ENCODE results near the gene OSBPL10.

Gene OSBPL10

DNA sequence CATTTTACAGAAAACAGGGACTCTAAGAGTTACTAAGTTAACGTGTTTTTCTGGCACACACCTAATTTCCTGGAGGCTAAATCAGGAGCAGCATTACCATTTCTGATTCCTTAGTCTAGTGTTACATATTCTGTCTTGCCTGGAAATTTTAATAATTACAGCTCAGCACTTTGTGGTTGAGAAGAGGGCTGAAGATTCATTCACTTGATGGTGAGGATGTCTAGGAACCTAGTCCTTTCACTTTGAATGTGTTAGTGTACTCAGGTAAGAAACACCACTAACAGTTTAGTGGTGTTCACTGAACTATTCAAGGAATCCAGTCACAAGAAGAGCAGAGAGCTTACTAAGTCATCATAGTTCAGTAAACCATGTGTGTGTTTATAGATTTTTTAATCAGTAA is 345.5 kb downstream of the OSBPL10 start:
- in situ Hi-C loops (cut with MboI; ENCODE audit: low sequenced_read_pairs) = no loop called here

DNA sequence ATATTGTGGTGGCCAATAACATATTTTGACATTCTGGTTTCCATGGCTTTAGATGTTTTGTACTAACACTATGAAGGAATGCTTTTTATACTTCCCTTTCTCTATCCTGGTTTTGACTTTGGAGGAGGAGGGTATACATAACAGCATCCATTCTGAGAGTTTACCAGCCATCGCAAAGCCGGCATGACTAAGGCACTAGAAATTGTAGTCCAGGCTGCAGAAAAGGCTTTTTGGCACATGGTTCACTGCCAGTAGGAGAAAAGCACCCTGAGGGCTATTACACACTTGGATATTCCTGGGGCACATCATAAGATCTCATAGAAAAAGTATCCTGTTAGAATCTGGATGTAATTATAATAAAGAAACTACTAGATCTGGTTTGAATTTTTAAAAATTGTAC is 346.6 kb downstream of the OSBPL10 start:
- in situ Hi-C loops (cut with MboI; ENCODE audit: low sequenced_read_pairs) = no loop called here

DNA sequence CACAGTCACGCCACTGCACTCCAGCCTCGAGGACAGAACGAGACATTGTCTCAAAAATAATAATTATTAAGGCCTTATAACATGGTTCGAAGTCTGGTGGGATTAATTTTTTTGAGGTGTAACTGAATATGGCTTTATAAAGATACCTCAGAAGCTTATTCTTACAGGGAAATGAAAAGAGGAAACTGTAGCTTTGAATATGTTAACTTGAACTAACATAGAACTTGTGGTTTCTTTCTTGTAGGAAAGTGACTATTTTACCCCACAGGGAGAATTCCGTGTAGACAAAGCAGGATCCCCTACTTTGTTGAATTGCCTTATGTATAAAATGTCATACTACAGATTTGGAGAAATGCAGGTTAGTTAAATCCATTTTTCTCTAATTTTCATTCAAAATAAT is 352.0 kb downstream of the OSBPL10 start:
- in situ Hi-C loops (cut with MboI; ENCODE audit: low sequenced_read_pairs) = no loop called here

DNA sequence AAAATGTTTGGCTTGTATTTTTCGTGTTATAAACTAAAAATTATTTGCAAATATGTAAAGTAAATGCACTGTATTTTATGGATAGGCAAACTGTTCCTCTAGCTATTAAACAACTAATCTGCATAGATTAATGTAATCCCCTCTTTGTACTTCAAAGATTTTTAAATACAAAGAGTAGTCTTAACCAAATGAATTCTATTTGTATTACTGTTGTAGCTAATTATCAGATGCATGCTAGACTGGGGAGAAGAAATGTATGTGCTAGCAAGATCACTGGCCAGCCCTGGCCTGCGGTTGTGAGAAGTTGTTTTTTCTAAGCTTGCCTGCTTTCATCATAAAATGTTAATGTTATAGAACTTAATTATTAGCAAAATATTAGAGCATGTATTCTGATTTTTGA is 355.7 kb downstream of the OSBPL10 start:
- in situ Hi-C loops (cut with MboI; ENCODE audit: low sequenced_read_pairs) = no loop called here

DNA sequence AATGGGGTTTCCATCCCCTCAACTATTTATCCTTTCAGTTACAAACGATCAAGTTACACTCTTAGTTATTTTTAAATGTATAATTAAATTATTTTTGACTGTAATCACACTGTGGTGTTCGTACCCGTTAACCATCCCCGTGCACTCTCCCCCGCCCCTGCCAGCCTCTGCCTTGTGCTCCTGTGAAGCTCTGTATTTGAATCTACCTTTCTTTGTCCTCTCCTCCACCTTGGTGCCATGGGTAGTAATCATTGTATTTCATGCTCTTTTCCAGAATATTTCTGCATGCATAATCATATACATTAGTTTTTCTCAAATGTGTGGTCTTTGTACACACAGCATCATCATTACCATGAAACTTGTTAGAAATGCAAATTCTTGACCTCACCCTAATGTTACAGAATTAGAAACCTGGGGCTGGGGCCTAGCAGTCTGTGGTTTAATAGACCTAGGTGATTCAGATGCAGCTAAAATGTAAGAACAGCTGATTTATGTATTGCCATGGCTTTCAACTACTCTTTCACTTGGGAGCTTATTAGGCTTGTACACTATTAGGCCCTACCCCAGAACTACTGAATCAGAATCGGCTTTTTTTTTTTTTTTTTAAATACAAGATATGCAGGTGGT is 356.9 kb downstream of the OSBPL10 start:
- in situ Hi-C loops (cut with MboI; ENCODE audit: low sequenced_read_pairs) = no loop called here

DNA sequence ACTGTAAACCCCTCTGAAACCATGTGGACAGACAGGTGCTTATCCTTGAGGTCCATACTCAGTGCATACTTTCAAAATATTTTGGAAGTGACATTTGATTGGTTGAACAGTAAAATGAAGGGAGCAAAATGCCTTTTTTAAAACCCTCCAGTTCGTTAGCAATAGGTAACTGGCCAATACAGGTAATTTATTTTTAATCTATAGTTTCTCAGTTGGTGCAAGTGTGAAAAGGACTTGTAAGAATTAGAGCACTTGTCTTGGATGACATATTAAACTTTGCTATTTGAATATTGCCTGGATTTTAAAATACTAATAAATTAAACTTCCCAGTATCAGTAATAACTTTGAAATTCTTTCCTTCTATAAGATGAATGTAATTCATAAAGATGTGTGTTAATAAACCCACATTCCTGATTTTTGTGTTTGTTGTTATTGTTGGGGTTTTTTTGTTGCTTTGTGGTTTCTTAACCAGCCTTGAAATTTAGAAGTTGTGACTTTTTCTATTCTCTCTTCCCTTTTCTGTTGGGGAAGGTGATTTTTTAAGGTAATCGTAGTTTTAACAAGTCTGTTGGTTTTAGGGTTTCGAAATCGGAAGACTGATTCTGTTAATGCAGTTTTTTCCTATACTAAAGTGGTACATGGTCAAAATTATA is 358.3 kb downstream of the OSBPL10 start:
- in situ Hi-C loops (cut with MboI; ENCODE audit: low sequenced_read_pairs) = no loop called here

DNA sequence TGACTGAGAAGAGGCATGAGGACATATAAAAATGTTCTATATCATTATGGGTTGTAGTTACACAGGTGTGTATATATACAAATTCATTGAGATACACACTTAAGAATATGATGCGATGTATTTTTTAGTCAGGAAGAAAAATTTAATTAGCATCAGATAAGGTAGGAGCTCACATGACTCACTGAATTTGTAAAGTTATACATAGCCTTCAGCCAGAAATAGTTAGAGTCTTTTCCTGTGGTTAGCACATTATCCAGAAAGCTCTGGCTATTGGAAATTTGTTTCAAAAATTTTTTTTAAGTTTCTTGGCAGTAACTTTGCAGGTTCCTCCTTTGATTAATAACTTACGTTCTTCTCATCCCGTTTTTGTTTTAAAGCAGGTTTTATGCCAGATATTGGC is 359.7 kb downstream of the OSBPL10 start:
- in situ Hi-C loops (cut with MboI; ENCODE audit: low sequenced_read_pairs) = no loop called here

DNA sequence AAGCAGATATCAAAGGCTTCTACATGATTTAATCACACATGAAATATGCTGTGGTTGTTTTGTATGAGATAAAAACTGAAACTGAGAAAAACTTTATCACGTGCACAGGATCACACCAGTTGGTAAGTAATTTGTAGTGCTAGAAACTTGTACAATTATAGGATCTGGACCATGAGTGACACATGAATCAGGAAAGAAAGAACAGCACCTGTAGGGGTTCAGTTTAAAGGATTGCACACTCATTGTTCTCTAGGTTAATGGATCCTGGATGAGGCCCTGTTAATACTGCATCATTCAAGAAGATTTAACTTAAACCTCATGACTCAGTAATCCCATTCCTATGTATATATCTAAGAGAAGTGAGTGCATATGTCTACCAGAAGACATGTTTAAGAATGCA is 360.4 kb downstream of the OSBPL10 start:
- in situ Hi-C loops (cut with MboI; ENCODE audit: low sequenced_read_pairs) = no loop called here

DNA sequence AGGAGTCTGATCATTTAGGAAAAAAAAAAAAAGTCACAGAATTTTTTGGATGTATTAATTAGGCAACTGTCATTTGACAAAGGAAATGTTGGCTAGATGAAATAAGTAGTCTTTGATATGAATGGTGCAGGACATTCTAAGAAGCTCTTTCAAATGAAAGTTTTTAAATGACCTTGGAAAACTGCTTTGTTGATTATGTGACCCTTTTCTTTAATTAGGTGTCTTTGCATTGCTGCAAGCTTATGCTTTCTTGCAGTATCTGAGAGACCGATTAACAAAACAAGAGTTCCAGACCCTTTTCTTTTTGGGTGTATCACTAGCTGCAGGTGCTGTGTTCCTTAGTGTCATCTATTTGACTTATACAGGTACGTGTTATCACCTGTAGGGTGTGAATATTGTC is 364.4 kb downstream of the OSBPL10 start:
- in situ Hi-C loops (cut with MboI; ENCODE audit: low sequenced_read_pairs) = no loop called here

DNA sequence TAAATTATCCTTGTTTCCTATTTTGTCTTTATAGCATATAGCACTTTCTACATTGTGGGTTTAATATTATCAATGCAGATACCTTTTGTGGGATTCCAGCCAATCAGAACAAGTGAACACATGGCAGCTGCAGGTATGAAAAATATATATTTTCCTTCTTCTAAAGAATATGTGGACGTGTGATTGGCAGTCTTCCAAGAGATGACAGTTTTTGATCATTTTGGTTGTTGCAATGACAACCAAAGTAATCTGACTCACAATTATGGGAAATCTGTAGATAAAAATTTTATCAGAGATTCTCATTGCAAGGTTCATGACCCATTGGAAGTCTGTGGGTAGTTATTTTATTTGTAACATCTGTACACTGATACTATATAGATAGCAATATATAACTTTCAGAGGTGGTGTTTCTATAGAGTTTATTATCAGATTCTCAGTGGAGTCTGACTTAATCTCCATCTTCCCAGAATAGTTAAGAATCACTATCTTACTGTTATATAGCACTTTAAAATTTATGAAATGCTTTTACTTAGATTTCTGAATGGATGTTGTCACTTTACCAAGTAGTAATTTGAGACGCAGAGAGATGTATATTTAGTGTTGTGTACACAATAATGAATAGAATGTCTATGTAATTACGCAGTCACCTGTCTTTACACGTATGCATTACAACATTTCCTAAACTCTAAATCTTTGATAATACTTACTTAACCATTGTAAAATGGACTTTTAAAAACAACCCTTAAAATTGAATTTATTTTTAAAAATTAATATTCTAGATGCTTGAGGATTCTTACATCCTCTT is 365.8 kb downstream of the OSBPL10 start:
- in situ Hi-C loops (cut with MboI; ENCODE audit: low sequenced_read_pairs) = no loop called here

DNA sequence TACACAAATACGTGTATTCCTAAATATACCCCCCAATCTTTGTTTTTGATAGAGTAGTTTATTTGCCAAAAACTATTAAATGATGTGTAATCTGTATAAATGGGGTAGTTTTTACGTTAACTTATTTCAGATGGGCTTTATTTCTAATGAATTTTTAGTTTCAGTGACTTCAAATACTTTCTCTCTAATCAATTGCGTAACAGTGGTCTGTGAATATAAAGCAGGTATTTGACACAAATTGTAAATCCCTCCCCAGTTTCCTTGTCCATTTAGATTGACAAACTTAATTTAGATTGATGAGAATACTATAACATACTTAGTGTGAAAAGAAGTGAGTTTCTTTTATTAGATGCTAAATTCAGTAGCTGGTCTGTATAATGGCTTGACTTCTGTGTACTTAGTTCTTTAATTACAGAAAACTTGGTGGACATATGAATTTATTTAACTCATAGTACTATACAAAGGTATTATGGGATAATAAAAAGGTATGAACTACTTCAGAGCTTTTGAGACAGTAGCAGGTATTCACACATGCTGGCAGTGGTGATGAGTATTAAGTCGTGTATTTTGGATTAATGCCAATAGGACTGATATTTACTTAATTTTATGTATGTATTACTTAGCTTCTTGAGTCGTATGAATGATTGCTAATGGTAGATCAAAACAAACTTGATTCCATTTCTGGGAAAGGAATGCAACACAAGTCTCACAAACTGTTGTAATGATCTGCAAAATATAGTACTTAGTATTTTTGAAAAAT is 366.7 kb downstream of the OSBPL10 start:
- in situ Hi-C loops (cut with MboI; ENCODE audit: low sequenced_read_pairs) = no loop called here

DNA sequence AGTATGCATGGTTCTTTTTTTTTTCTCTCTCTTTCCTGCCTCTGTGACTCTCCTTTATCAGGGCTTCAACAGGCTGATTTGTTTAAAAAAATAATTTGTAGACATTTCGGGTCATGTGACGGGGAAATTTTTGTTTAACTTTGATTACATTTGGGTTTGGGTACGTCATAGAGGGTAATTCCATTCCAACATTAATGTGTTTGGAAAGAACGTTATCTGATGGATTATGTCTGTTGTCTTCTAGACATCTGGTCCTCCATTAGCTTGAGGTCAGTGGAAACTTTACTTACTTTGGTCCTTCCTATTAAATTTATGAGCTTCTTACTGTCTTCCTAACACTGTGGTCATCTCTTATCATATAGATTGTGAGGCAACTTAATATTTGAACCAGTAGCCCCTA is 367.4 kb downstream of the OSBPL10 start:
- in situ Hi-C loops (cut with MboI; ENCODE audit: low sequenced_read_pairs) = no loop called here

DNA sequence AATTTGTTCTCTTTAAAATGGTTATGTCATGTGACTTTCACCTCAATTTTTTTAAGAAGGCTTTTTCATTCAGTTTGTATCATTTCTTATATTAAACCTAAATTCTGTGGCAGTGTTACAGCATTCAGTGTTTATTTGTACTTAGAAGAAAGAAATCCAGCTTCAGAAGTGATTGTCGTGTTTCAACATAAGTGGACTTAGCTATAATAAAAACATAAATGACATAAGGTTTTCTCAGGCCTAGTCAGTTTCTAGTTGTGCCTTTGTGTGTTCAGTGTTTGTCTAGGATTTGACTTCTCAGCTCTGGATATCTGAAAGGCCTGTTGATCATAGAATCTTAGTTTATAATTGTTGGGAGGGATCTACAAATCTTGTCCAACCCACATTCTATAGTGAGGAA is 367.9 kb downstream of the OSBPL10 start:
- in situ Hi-C loops (cut with MboI; ENCODE audit: low sequenced_read_pairs) = no loop called here

All from HL-60/S4 treated with retinoic acid at 250 ng/mL for 4 days and 3 days (cell line).